PC-3 (cell line): ENCODE data around the gene SOX21. TPM values are rescaled to one million over a fixed set of nuclear protein-coding genes. Genes with fewer than 3 reads are reported as not detected.

Experiments used
- ATAC-seq: fragments of 200-7000 bp; cut with Tn5 transposase; 2 replicates; pipeline ENCODE4 v1.9.1; 2020; ENCODE audit warnings: mild to moderate bottlenecking, moderate library complexity
- BruUV-seq: library from RNA; stranded (reverse); fragments of 400-500 nt; replicated peaks from 2 replicates; lab custom pipeline; 2021; lab: Mats Ljungman, UMichigan
- CTCF ChIA-PET: fragments of 300-600 bp; sonication (Branson Sonifier 250); formaldehyde crosslinking; loops from one replicate; lab custom pipeline; 2022; ENCODE audit warnings: antibody characterized with exemption; lab: Charles Lee
- POLR2A ChIA-PET: fragments of 300-600 bp; sonication (Branson Sonifier 250); formaldehyde crosslinking; loops from one replicate; lab custom pipeline; 2022; ENCODE audit warnings: antibody characterized with exemption; ENCODE audit not compliant: unreplicated experiment; lab: Charles Lee
- DNase-seq: peaks from one replicate; pipeline ENCODE4 v3.0.0-alpha.2; 2015
- H2AFZ ChIP-seq: fragments of 300-600 bp; sonication (generic); 2 replicates; pipeline ENCODE4 v1.6.0; 2016; ENCODE audit warnings: antibody characterized with exemption, low read length
- H3F3A ChIP-seq: fragments of 300-600 bp; sonication (generic); one replicate; pipeline ENCODE4 v1.6.0; 2017; ENCODE audit warnings: antibody characterized with exemption, low read length, control low read depth, mild to moderate bottlenecking; ENCODE audit not compliant: unreplicated experiment
- H3K27ac ChIP-seq: fragments of 300-600 bp; sonication (generic); 2 replicates; pipeline ENCODE4 v1.5.1; 2016; ENCODE audit warnings: mild to moderate bottlenecking, low read length
- H3K27me3 ChIP-seq: fragments of 300-600 bp; sonication (generic); 2 replicates; pipeline ENCODE4 v1.6.1; 2016; ENCODE audit warnings: low read length, mixed read lengths
- H3K36me3 ChIP-seq: fragments of 300-600 bp; sonication (generic); 2 replicates; pipeline ENCODE4 v1.6.1; 2016; ENCODE audit warnings: low read depth, mixed run types, low read length, mixed read lengths
- H3K4me1 ChIP-seq: fragments of 300-600 bp; sonication (generic); 2 replicates; pipeline ENCODE4 v1.5.1; 2016; ENCODE audit warnings: low read length; ENCODE audit not compliant: insufficient read depth
- H3K4me2 ChIP-seq: fragments of 300-600 bp; sonication (generic); 2 replicates; pipeline ENCODE4 v1.6.0; 2016; ENCODE audit warnings: low read length
- H3K4me3 ChIP-seq: fragments of 300-600 bp; sonication (generic); 2 replicates; pipeline ENCODE4 v1.5.1; 2016; ENCODE audit warnings: mild to moderate bottlenecking, low read length, mixed read lengths
- H3K79me2 ChIP-seq: fragments of 300-600 bp; sonication (generic); 2 replicates; pipeline ENCODE4 v1.6.1; 2017; ENCODE audit warnings: low read length, mixed read lengths
- H3K9ac ChIP-seq: fragments of 300-600 bp; sonication (generic); 2 replicates; pipeline ENCODE4 v1.6.0; 2016; ENCODE audit warnings: mild to moderate bottlenecking, low read length
- H3K9me2 ChIP-seq: fragments of 300-600 bp; sonication (generic); replicated peaks from 2 replicates; pipeline ENCODE4 v1.6.1; 2016; ENCODE audit warnings: mixed run types, low read length, mixed read lengths
- H3K9me3 ChIP-seq: fragments of 300-600 bp; sonication (generic); 2 replicates; pipeline ENCODE4 v1.6.1; 2016; ENCODE audit warnings: low read length, mixed read lengths
- H4K20me1 ChIP-seq: fragments of 300-600 bp; sonication (generic); 2 replicates; pipeline ENCODE4 v1.6.1; 2016; ENCODE audit warnings: low read length, mixed read lengths
- CTCF ChIP-seq: fragments of 300-600 bp; sonication (generic); conservative IDR thresholded peaks from 2 replicates; pipeline ENCODE4 v1.5.1; 2017; ENCODE audit warnings: antibody characterized with exemption, low read depth, mild to moderate bottlenecking, low read length
- EZH2 ChIP-seq: fragments of 300-600 bp; sonication (generic); IDR thresholded peaks from one replicate; pipeline ENCODE4 v1.6.1; 2017; ENCODE audit warnings: antibody characterized with exemption, mild to moderate bottlenecking, low read length; ENCODE audit not compliant: unreplicated experiment
- EZH2phosphoT487 ChIP-seq: fragments of 300-600 bp; sonication (generic); IDR thresholded peaks from 2 replicates; pipeline ENCODE4 v1.6.1; 2018; ENCODE audit warnings: mild to moderate bottlenecking, antibody characterized with exemption, low read length, borderline replicate concordance
- intact Hi-C: fragments of 100-400 bp; cut with micrococcal nuclease; formaldehyde crosslinking; loops from 2 replicates; pipeline ENCODE4 v1.9.0; 2023
- total RNA-seq: library from RNA; depleted of rRNA; stranded (reverse); fragments of >200 nt; gene quantifications from 2 replicates; pipeline ENCODE4 v1.2.3, GENCODE V29; 2014

The SOX21 gene
- total RNA-seq, 1 experiment from 2014 or later: 14.4 TPM

- peaks cover 14% of the 10 kb centered on the region for H3K79me2 ChIP-seq
- H3K4me1 ChIP-seq: no peaks in the 10 kb centered on the region
- TF ChIP-seq CTCF (no peak), EZH2 (no peak), EZH2phosphoT487 (no peak)
- ChIA-PET CTCF (no interaction called here), POLR2A (no interaction called here)
- no peaks in the 10 kb centered on the region for H3K9me2 ChIP-seq
- H3K4me2 ChIP-seq: no peak overlapping the region
- no peaks in the 10 kb centered on the region for H3K36me3 ChIP-seq
- H3F3A ChIP-seq: no peaks in the 10 kb centered on the region
- no peaks in the 10 kb centered on the region for H3K9me3 ChIP-seq
- BruUV-seq: no TSS peak
- no peak for ATAC-seq
- H4K20me1 ChIP-seq: no peaks in the 10 kb centered on the region
- no peak overlapping the region for H3K27ac ChIP-seq
- intact Hi-C loops: no loop called here
- no peak for DNase-seq
- H3K9ac ChIP-seq: no peak overlapping the region
- no peak overlapping the region for H2AFZ ChIP-seq
- H3K27me3 ChIP-seq: no peaks in the 10 kb centered on the region
- H3K4me3 ChIP-seq: no peak overlapping the region
Measured at GRCh38 chr13:94703721-94704314, 8.5 kb downstream of the SOX21 start.

- H3K4me2 ChIP-seq: no peak overlapping the region
- no peaks in the 10 kb centered on the region for H3F3A ChIP-seq
- H3K36me3 ChIP-seq: no peaks in the 10 kb centered on the region
- no peak overlapping the region for H2AFZ ChIP-seq
- no peaks in the 10 kb centered on the region for H3K4me1 ChIP-seq
- TF ChIP-seq EZH2phosphoT487 (no peak), CTCF (no peak), EZH2 (no peak)
- BruUV-seq: no TSS peak
- H3K27me3 ChIP-seq: no peaks in the 10 kb centered on the region
- no peaks in the 10 kb centered on the region for H3K9me2 ChIP-seq
- no peaks in the 10 kb centered on the region for H3K9me3 ChIP-seq
- ATAC-seq (no peak), DNase-seq (no peak)
- ChIA-PET CTCF (no interaction called here), POLR2A (no interaction called here)
- H4K20me1 ChIP-seq: no peaks in the 10 kb centered on the region
- no peak overlapping the region for H3K27ac ChIP-seq
- peaks cover 8% of the 10 kb centered on the region for H3K79me2 ChIP-seq
- intact Hi-C loops: no loop called here
- H3K9ac ChIP-seq: no peak overlapping the region
- H3K4me3 ChIP-seq: no peak overlapping the region
Measured at GRCh38 chr13:94703271-94703670, 9.1 kb downstream of the SOX21 start.

GRCh38 chr13:94702181-94703041 lies 9.9 kb downstream of the SOX21 start:
- no TSS peak for BruUV-seq
- no peaks in the 10 kb centered on the region for H3K9me3 ChIP-seq
- H3K9ac ChIP-seq: no peak overlapping the region
- TF ChIP-seq CTCF: no peak
- no peak overlapping the region for H3K4me3 ChIP-seq
- no peak overlapping the region for H3K4me2 ChIP-seq
- H3K27ac ChIP-seq: no peak overlapping the region
- ATAC-seq (no peak), DNase-seq (no peak)
- no peaks in the 10 kb centered on the region for H3K9me2 ChIP-seq
- no peaks in the 10 kb centered on the region for H3K27me3 ChIP-seq
- POLR2A ChIA-PET: no interaction called here
- no peak overlapping the region for H2AFZ ChIP-seq
- no peaks in the 10 kb centered on the region for H3K36me3 ChIP-seq
- intact Hi-C loops: no loop called here
- 0 out of 2 replicates have a peak, but pooled peaks cover 1% of the 10 kb centered on the region for H3K79me2 ChIP-seq
- H3F3A ChIP-seq: no peaks in the 10 kb centered on the region
- CTCF ChIA-PET: no interaction called here
- no peaks in the 10 kb centered on the region for H4K20me1 ChIP-seq
- H3K4me1 ChIP-seq: no peaks in the 10 kb centered on the region
